NCI-H2171 treated with DMSO at 0.1 percent for 48 hours (cell line): ENCODE data around the gene NTM.
"Not testable (repeated sequence)": the region's sequence is repeated elsewhere in the genome, so short reads cannot be mapped to it uniquely, and the experiment has no call there.

Experiments
- DNase-seq: peaks from one replicate; lab custom pipeline; 2025; lab: John Stamatoyannopoulos, UW

NTM gene

DNA sequence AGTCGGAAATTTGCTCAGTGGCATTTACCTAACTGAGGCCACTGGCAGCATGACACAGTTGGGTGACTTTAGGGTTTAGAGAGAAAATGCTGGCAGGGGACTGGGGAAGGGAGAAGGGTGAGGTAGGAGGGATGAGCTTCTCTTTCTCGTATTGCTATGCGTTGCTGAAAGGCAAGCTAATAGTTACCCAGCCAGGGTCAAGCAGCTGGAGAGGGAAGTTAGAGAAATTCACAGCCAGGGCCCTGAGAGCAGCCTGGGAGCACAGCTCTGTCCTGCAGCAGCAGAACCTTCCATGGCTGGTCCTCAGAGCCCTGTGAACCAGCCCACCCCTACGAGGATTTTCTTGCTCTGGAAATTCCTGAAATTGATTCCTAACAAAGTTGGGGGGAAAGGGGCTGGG, 679.6 kb downstream of the NTM start:
- DNase-seq: no peak

DNA sequence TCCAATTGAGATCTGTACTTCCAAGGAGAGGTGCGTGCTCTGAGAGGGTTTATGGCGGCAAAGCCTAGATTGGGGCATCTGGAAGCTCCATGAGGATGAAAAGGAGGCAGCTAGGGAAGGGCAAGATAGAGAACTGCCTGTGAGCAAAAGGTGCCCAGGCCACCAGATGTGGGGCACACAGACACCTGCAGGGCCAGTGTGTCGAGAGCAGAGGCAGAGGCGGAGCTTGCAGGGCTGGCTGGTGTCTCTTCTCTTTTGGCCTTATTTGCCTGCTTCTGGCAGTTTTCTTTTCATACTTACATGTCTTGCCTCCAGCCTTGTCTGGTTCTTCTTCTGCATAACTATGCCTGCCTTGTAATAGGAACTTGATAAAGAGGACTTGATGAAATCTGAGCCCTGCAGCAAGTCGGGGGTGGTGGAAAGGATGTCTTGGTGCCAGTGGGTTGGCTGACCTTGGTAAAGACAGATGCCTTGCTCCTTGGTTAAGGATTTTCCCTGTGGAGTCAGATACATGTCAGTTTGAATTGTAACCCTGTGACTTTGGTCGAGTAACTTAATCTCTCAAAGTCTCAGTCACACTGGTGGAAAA, 680.3 kb downstream of the NTM start:
- no peak for DNase-seq

DNA sequence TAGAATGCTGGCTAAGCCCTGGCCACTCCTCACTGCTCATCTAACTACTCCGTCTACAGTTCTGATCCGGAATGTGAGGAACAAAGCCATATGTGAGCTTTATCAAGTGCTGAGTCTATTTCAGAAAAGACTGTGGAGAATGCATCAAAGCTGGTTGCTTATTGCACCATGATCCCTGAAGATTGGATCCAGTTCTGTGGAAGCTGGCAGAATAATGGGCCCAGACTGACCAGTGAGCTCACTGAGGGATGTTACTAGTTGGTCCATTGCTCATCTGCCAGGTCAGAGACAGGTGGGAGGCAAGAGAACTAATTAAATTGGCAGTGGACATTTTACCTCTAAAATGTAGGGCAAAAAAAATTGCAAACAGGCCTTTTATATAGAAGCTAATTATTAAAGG, 681.3 kb downstream of the NTM start:
- no peak for DNase-seq

DNA sequence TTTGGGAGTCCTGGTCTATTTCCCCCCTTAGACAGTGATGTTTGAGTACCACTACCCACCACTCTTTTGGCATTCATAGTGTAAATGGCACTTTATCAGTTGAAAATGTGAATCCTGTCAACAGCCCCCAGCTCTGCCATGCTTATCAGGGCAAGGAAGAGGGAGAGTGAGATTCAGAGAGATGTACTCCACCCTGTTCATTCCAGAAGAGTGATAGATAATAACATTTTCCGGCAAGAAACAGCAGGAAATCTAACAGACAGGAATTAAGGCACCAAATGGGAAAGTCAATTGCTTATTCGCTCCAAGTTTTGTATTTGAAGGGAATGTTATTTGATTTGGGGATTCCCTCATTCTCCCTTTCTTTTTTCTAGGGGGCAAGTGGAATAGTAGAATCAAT, 681.9 kb downstream of the NTM start:
- DNase-seq: no peak

DNA sequence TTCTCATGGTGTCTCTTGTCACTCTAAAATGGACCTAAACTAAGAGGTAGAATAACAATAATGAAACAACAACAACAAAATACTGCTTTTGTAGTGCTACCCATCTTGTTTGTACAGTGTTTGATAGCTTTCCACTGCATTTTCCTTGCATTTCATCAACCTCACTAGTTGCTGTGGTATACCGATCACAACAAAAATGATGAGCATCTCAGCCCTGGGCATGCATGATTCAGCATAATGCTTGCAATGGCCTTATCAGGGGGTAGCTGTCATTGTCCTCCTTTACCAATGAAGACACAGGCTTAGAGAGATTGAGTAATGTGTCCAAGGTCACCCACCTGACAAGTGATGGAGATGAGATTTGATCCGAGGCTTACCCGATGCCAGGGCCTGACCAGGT, 682.5 kb downstream of the NTM start:
- no peak for DNase-seq

DNA sequence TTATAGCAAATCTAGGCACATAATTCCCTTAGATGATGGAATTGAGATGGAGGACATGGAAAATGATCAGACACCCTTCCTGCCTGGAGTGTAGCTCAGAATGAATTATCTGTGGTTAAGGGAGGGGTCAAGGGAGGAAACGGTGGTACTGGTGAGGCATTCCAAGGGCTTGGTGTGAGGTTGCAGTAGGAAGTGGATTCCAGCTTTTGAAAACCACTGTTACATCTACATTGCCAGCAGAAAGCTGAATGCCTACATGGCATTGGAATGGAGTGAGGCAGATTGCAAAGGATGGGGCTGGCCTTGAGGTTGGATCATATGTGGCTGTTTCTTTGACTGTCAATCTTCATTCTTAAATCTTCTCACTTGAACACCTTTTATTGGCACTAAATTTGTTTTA, 684.4 kb downstream of the NTM start:
- DNase-seq: no peak

DNA sequence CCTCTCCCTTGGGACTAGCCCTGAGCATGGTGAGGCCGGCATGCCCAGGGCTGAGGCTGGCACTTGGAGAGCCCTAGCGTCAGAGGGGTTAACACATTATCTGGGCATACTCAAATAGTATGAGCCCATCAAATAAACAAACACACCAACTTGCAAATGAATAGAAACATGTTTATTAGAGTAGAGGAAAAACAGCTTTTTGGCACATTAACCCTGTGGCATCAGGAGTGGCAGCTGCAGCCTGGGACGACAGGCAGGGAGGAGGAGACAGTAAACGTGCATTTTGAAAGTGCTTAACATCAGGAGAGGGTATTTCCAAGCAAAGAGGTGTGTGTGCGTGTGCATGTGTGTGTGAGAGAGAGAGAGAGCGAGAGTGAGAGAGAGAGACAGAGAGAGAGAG, 684.9 kb downstream of the NTM start:
- no peak for DNase-seq

DNA sequence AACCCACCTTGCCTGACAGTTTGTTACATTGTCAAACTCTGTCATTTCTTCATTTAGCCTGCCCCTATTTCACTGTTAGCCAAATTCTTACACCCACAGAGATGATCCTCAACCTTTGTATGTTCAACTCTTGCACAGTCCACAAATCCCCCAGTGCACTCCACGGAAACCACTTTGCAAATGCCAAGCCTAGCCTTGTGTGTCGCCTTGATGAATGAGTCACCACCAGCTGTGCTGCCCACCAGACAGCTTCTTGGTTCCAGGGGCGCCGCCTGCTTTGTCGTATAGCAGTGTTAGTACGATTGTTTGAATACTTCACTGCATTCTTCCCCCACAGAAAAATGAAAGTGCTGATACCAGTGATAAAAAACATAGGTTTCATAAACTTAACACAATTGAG, 686.3 kb downstream of the NTM start:
- DNase-seq: no peak

DNA sequence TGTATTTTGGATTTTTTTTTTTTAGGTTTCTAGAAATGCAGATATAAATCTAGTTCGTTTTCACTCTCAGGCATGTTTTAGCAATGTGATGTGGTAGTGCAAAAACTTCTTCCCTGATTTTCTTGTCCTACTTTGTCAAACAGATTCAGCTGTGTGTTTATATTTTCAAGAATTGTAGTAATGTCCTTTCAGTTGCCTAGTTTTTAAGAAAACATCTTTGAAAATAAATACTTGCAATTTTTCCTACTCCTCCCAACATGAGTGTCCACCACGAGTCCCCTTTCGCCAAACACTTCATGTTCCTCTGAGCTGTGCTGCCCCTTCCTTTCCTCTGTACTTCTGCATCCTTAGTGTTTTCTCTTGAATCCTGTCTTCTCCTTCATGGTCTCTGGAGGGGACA, 686.9 kb downstream of the NTM start:
- no peak for DNase-seq

DNA sequence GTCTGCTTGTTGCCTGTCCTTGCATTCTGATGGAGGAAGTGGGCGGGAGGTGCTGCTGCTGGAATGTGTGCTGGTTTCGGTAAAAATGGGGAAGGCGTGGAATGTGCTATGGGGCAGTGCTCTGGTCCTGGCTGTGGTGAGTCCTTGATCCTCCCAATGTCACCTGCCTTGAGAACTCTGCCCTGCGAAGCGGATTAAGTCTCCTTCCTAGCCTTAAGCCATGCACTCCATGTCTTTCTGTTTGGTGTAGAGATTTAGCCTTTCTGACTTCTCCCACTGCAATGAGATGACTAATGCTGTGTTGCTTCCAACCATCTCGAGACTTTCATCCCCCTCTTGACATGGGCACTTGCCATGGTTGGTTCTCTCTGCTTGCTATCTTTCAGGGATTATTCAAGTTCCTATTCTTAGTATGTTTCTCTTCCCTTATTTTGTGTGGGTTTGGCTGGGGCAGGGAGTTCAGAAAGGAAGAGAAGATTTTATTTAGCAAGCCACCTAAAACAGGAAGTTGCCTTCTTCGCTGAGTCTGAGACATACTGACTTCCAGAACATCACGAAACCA, 687.9 kb downstream of the NTM start:
- no peak for DNase-seq

DNA sequence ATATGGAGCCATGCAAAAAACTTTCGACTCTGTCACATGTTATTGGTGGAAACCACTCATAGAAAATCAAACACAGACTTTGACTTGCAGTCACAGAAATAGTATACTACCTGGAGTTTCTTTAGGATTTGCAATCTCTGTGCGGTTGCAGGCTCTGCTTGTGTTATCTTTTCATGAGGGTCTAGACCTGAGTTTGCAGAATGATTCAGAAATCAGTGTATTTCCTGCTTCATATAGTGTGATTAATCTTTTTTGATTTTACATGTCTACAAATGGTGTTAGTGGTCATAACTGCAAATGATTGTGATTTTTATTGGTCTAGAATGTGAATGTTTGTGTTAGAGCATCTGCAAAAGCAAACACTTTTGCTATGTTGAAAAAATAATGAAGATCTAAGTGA, 690.2 kb downstream of the NTM start:
- no peak for DNase-seq

DNA sequence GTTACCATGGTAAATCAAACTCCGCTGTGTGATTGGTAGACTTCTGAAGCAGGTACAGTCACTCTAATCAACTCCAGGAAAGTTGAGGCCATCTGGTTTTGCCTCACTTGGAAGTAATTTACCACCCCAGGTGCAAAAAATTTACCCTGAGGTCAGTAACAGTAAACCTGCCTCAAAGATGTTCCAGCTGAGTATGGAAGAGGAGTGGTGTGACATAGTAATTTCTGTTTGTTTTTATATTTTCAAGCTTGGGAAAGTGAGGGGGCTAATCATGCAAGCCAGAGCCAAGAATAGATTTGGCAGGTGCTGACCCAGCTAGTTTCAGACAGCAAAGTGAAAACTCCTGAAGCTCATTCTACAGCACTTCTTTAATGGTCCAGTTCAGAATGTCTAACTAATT, 691.6 kb downstream of the NTM start:
- DNase-seq: no peak

DNA sequence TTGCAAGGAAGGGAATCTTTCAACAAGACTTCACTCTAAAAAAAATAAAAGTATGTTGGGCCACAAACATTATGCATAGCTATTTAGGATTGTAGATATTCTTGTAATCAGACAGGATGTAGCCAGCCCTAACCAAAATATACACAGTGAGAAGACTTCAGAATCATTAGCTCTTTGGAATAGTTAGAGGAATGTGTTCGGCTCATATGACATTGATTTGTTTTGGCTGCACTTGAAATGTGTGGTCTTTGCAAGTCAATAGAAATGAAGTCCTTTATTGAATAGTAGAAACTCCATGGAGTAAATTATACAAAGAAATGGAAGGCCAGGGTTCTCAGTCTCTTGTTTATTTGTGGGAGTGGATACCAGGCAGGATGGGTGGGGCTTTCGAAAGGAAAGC, 692.1 kb downstream of the NTM start:
- DNase-seq: no peak

DNA sequence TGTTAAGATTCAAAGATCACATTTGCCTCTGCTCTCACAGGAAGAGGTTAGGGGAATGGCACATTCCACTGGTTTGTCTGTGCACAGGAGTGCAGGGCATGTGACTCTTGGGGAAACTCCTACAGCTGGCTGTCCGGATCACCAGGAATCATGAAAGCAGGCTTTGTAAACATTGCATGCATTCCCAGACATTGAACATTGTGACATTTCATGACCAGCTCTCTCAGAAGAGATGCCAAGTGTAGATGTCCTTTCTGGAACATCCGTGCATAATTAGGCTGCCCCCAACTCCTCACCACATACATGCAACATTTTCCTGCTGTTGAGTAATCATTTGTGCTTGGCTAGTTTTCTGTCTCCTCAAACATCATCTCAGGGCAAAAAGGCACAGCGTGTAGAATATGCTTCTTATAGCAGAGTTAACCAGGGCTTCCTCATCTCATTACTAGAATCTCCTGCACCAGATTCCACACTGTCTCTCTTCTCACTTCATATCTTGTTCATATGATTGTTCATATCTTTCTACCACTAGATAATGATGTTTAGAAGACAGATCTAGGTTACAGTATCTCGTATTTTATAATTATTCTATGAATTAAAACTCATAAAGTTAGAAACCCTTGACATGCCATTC, 694.7 kb downstream of the NTM start:
- DNase-seq: no peak

DNA sequence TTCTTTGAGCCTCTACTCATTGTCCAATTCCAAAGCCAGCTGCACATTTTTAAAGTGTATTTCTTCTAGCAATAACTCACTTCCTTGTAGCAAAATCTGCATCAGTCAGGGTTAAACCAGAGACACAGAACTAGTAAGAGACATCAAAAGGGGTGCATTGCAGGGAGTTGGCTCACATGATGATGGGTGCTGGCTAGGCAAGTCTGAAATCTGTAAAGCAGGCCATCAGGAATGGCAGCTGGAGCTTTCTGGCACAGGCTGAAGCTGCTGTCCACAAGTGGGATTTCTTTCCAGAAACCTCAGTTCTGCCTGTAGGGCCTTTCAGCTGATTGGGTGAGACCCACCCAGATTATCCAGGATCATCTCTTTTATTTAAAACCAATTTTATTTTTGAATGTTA, 698.1 kb downstream of the NTM start:
- DNase-seq: no peak

DNA sequence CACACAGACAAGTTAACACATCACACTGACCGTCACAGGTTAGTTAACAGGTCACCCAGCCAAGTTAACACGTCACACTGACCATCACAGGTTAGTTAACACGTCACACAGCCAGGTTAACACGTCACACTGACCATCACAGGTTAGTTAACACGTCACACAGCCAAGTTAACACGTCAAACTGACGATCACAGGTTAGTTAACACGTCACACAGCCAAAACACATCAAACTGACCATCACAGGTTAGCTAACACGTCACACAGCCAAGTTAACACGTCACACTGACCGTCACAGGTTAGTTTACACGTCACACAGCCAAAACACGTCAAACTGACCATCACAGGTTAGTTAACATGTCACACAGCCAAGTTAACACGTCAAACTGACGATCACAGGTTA, 699.2 kb downstream of the NTM start:
- DNase-seq: not testable (repeated sequence)

DNA sequence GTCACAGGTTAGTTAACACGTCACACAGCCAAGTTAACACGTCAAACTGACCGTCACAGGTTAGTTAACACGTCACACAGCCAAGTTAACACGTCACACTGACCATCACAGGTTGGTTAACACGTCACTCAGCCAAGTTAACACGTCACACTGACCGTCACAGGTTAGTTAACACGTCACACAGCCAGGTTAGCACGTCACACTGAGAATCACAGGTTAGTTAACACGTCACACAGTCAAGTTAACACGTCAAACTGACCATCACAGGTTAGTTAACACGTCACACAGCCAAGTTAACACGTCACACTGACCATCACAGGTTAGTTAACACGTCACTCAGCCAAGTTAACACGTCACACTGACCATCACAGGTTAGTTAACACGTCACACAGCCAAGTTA, 700.5 kb downstream of the NTM start:
- not testable (repeated sequence) for DNase-seq

DNA sequence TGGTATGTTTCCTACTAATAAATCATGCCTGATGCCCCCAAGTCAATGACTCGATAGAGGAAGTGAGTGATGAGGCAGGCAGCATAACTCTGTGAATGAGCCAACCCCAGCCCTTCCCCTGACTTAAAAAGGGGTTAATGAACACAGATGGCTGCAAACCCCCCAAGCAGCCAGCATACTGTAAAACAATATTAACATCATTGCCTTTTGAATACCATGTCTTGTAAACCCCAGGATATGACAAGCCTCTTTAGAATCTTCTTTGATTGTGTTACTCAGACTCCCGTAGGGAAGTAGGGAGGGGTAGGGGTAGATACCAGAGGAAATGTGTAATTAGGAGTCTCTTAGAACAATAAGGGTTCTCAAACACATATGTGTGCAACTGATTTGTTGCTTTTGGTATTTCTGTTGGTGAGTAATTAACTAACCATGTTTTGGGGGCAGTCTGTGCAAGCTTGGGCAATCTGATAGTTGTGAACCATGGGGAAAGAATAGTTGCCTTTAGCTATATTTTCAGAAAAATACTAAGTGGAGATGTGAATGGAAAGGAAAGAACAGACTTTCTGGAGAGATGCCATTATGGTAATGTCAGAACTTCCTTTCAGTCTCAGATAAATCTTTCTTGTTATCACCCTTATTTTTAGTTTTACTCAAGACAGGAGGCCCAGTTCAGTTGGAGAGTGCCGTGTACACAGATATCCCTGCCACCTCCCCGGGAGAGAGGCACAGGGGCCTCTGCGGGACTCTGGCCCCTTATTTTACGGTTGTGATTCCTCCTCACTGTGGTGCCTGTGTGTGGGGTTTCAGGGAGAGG, 701.8 kb downstream of the NTM start:
- DNase-seq: no peak

DNA sequence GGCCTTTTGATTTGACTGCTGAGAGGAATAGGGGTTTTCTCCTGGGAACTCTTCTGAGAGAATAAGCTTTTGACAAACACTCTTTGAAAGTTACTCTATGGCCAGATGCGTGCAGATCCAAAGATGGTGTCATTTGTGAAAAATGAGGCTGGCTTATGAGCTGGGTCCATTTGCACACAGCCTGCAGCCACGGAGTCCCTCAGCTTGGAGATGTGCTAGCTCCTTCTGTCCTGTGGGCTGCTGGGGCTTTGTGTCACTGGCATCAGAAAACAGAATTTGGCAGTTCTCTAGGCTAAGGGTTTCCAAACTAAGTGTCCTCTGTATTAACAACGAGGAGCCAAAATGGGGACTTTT, 702.4 kb downstream of the NTM start:
- no peak for DNase-seq

DNA sequence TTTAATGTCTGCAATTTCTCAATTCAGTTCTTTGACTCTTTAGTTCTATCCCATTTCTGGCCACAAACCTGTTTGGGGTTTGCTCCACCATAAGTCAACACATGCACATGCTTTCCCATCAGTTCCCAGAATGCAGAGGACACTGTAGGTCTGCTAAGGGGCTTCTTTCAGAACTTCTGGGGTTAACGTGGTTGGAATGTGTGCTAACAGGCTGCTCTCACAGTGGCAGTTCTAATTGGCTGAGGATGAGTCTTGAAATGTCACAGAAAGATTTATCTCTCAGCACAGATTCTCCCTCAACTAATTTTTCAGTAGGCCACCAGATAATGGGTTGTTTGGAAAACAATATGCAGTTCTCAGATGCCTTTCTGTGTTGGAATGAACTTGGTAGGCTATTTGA, 703.4 kb downstream of the NTM start:
- DNase-seq: no peak

DNA sequence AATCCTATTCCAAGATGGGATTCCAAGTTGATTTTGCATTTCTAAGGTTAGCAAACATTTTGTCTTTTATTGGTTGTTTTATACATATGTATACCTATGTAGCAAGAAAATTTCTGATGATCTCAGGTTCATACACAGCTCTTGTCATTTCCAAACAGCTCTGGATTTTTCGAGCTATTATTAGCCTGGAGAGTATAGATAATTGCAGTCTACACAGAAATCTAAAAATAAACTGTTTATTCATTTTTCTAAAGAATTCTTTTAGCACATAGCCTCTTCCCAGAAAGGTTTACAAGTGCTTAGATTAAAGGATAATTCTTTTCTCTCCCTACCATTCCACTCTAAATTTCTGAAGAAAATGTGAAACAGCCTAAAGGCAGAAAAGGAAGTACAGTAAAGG, 705.0 kb downstream of the NTM start:
- DNase-seq: no peak

DNA sequence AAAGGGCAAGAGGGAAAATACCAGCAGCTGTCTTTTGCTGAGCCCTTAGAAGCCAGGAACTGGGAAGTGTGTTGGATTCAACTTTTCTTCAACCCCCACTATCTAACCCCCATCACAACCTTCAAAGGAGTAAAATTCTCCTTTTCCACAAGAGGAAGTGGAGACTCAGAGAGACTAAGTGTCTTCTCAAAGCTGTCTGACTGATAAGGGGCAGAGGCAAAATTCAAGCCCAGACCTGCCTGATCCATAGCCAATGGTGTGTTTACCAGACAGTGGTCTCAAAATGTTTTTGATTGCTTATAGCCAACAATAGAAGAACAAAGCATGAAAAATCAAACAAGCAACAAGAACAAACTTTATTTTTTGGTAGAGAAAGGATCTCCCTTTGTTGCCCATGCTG, 707.0 kb downstream of the NTM start:
- no peak for DNase-seq
